Measurements from ENCODE around the gene RAMAC. TPM values are rescaled to one million over a fixed set of nuclear protein-coding genes. Genes with fewer than 3 reads are reported as not detected.
"Not testable (repeated sequence)": the region's sequence is repeated elsewhere in the genome, so short reads cannot be mapped to it uniquely, and the experiment has no call there.

The RAMAC gene
- total RNA-seq, 1 donor from 2014 or later, result 22.5 TPM

GRCh38 chr15:83014205-83014653 lies 28.2 kb downstream of the RAMAC start:
- no peak for ATAC-seq

GRCh38 chr15:83015361-83015760 lies 29.4 kb downstream of the RAMAC start:
- no peak for ATAC-seq

DNA sequence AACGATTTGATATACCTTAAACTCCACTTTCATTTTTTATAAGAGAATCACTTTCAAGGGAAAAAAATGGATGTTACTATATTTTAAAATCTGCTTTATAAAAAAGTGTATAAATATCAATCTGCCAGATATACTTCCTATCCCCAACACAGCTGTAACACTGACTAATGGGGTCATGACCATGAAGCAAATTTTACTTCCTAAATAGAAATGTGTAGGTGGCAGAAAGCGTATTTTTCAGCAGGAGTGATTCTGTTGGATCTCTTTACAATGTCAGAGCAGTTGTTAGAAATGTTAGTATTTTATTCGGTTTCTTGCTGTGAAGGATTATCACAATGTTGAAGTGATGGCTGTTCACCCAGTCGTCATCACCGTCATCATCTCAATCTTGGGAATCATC lies 30.9 kb downstream of the RAMAC start:
- ATAC-seq, result no peak

- ATAC-seq, result no peak
Measured at GRCh38 chr15:83018436-83018835, 32.4 kb downstream of the RAMAC start.

DNA sequence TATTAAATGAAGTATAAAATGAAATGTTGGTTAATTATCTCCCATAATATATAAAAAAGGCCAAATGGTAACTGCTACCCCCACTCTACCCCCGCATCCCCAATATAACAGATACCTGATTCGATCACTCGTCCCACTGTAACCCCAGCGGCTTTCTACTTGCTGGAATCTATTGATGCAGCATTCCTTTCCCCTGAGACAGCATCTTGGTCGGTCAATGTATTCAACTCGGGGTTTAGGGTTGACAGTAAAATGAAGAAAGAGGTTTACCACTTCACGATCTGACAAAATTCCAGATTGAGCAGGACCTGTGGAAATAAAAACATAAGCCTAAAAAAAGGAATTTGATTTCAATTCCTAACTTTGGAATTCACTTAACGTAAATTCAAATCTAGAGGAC lies 44.0 kb downstream of the RAMAC start:
- no peak for ATAC-seq

GRCh38 chr15:83031234-83031633 lies 45.2 kb downstream of the RAMAC start:
- not testable (repeated sequence) for ATAC-seq

GRCh38 chr15:83036253-83036652 lies 50.2 kb downstream of the RAMAC start:
- ATAC-seq, result no peak

DNA sequence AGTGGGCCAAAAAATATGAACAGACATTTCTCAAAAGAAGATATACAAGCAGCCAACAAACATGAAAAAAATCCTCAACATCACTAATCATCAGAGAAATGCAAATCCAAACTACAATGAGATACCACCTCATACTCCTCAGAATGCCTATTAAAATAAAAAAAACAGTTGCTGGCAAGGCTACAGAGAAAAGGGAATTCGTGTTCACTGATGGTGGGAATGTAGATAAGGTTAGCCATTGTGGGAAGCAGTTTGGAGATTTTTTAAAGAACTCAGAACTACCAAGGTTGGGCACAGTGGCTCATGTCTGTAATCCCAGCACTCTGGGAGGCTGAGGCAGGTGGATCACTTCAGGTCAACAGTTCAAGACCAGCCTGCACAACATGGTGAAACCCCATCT lies 53.2 kb downstream of the RAMAC start:
- ATAC-seq, result no peak

Other genes starting within 250 kb of the RAMAC start
- gene FSD2, start 180.1 kb upstream of the RAMAC start, total RNA-seq, result not detected
- 4.0 TPM for gene WHAMM, start 176.6 kb upstream of the RAMAC start, total RNA-seq
- gene HOMER2, start 33.5 kb upstream of the RAMAC start, total RNA-seq, result 26.3 TPM
- 18.7 TPM for gene C15orf40, start 25.4 kb downstream of the RAMAC start, total RNA-seq
- gene BTBD1, start 81.0 kb downstream of the RAMAC start, total RNA-seq, result 33.3 TPM
- 0.48 TPM for gene TM6SF1, start 121.4 kb downstream of the RAMAC start, total RNA-seq
- 19.1 TPM for gene HDGFL3, start 221.6 kb downstream of the RAMAC start, total RNA-seq